Pancreas (tissue), 10 donors: ENCODE results near the gene SNX12. TPM values are rescaled to one million over a fixed set of nuclear protein-coding genes. Genes with fewer than 3 reads are reported as not detected.

Experiments
- ATAC-seq, 4 donors: fragments of 200-7000 bp; cut with Tn5 transposase; one replicate each; pipeline versions ENCODE4 v1.8.0 to v1.9.1; 2020; ENCODE audit warnings: mild to moderate bottlenecking in 4 of 4, moderate library complexity in 4 of 4
- DNase-seq, 6 donors: peaks; one replicate each; pipeline ENCODE4 v3.0.0-alpha.2; 2020
- FAIRE-seq: peaks from 2 replicates; lab custom pipeline; 2012; peaks lifted over from hg19 to GRCh38; lab: Jason Lieb, UNC
- H3K27ac ChIP-seq, 4 donors: fragments of 200-600 bp; sonication (generic); 1 replicate in 3 of 4; 2 replicates in 1 of 4; pipeline versions ENCODE4 v1.5.0 to v1.8.0; 2020
- H3K27me3 ChIP-seq, 4 donors: fragments of 200-600 bp; one replicate each; pipeline ENCODE4 v1.8.0; 2021
- H3K36me3 ChIP-seq, 3 donors: fragments of 200-600 bp; sonication (generic) in 1 of 3; one replicate each; pipeline versions ENCODE4 v1.5.0 to v1.8.0; 2020 to 2021
- H3K4me1 ChIP-seq, 3 donors: fragments of 200-600 bp; one replicate each; pipeline ENCODE4 v1.8.0; 2021
- H3K4me3 ChIP-seq, 4 donors: fragments of 200-600 bp; sonication (generic) in 2 of 4; one replicate each; pipeline versions ENCODE4 v1.5.0 to v1.8.0; 2020 to 2021
- H3K9me3 ChIP-seq, 4 donors: fragments of 200-600 bp; one replicate each; pipeline ENCODE4 v1.8.0; 2021
- CTCF ChIP-seq, 4 donors: fragments of 200-600 bp; sonication (generic) in 3 of 4; IDR thresholded peaks; one replicate each; pipeline versions ENCODE4 v1.5.0 to v1.8.0; 2021; ENCODE audit warnings: antibody characterized with exemption in 4 of 4
- WGBS, 2 donors: extraction: QIAGEN DNeasy Blood & Tissue Kit; methylation state at CpG; one replicate each; pipeline ENCODE4 v1.1.7; 2013; 5-methylcytosine and 5-hydroxymethylcytosine counted together
- intact Hi-C, 3 donors: fragments of 100-400 bp; cut with DNase I; formaldehyde crosslinking; loops; one replicate each; pipeline versions ENCODE4 v1.11.1 to v1.14.2; 2022
- polyA plus RNA-seq, 2 donors: library from polyadenylated mRNA; stranded (reverse); fragments of 200-250 nt; gene quantifications; one replicate each; pipeline ENCODE4 v1.2.3, GENCODE V29; 2013
- total RNA-seq, 6 donors: library from RNA; stranded (reverse); fragmentation: NEBNext Ultra II Directional in 4 of 6; extraction: Animal tissue kit (Norgen Biotek cat#: 25700) in 4 of 6; gene quantifications; one replicate each; pipeline versions ENCODE4 v1.2.1 to v1.2.4, GENCODE V29; 2021 to 2023
- donor health status: healthy with polysubstance abuse.
- donor health status: DM: no; HTN: no; CAD: no; lungs with moderate emphysema.
- donor health status: DM: no; HTN: no; CAD: no.
- donor health status: control.
- donor health status: control.
- donor health status: Bipolar disorder and iron deficiency.
- donor health status: DM: yes; HTN: yes; CAD: no.
- donor health status: DM: no; HTN: no; CAD: no.
- donor health status: DM: no; HTN: no; CAD: no.
- donor health status: DM: yes; HTN: yes; CAD: no.

The SNX12 gene
- total and polyA plus RNA-seq, 8 donors: 9.8 to 31.3 (median 21.5) TPM

- WGBS, 2 donors: 83 to 90% methylated on average over 6 of the region's 6 CpGs
- Histone ChIP-seq H3K4me3 (no peak overlapping the region), H3K27me3 (peaks cover 0 to 7% (median 3%) of the 10 kb centered on the region in 4 donors), H3K4me1 (no peaks in the 10 kb centered on the region), H3K36me3 (no peaks in the 10 kb centered on the region), H3K9me3 (no peaks in the 10 kb centered on the region), H3K27ac (no peak overlapping the region)
- intact Hi-C loops: no loop called here
- no peak for TF ChIP-seq CTCF (IDR thresholded peaks at IDR 0.05)
- DNase-seq (no peak), ATAC-seq (no peak), FAIRE-seq (no peak)
These were observed 40.9 kb upstream of the SNX12 start for GRCh38 chrX:71109051-71109450.

GRCh38 chrX:71107762-71108360 is 39.7 kb upstream of the SNX12 start:
- Histone ChIP-seq H3K27me3 (peaks cover 0 to 7% (median 0%) of the 10 kb centered on the region in 4 donors), H3K4me3 (no peak overlapping the region), H3K27ac (no peak overlapping the region), H3K36me3 (no peaks in the 10 kb centered on the region), H3K9me3 (no peaks in the 10 kb centered on the region), H3K4me1 (no peaks in the 10 kb centered on the region)
- no peak for TF ChIP-seq CTCF (IDR thresholded peaks at IDR 0.05)
- FAIRE-seq: no peak
- ATAC-seq: no peak
- 49 to 57% methylated on average over 9 of the region's 9 CpGs for WGBS, 2 donors
- intact Hi-C loops: no loop called here
- DNase-seq: no peak

- H3K4me3 ChIP-seq: no peak overlapping the region
- intact Hi-C loops: no loop called here
- H3K4me1 ChIP-seq: no peaks in the 10 kb centered on the region
- WGBS, 2 donors: 76 to 79% methylated on average over 4 of the region's 4 CpGs
- no peak for TF ChIP-seq CTCF (IDR thresholded peaks at IDR 0.05)
- H3K27ac ChIP-seq: no peak overlapping the region
- FAIRE-seq: no peak
- ATAC-seq: no peak
- no peak for DNase-seq
- H3K27me3 ChIP-seq: peaks cover 0 to 7% (median 0%) of the 10 kb centered on the region in 4 donors
- no peaks in the 10 kb centered on the region for H3K36me3 ChIP-seq
- no peaks in the 10 kb centered on the region for H3K9me3 ChIP-seq
These were observed 39.1 kb upstream of the SNX12 start for GRCh38 chrX:71107245-71107644.

GRCh38 chrX:71106427-71106826 is 38.3 kb upstream of the SNX12 start, which contains the start of gene CXorf65:
Gene CXorf65 (minus strand): TSS chrX:71106740. CDS start chrX:71106556, 184 bp downstream.
- FAIRE-seq (no peak), DNase-seq (no peak), ATAC-seq (no peak)
- Histone ChIP-seq H3K9me3 (no peaks in the 10 kb centered on the region), H3K4me3 (no peak within 1 kb of the TSS), H3K27ac (no peak within 1 kb of the TSS), H3K36me3 (no peaks in the 10 kb centered on the region), H3K27me3 (peaks cover 0 to 7% (median 2%) of the 10 kb centered on the region in 4 donors), H3K4me1 (no peaks in the 10 kb centered on the region)
- 77 to 92% methylated on average over 1 of the region's 1 CpG for WGBS, 2 donors
- TF ChIP-seq CTCF (IDR thresholded peaks at IDR 0.05): no peak
- intact Hi-C loops: no loop called here

GRCh38 chrX:71105628-71106027 is 37.5 kb upstream of the SNX12 start:
- Histone ChIP-seq H3K36me3 (no peaks in the 10 kb centered on the region), H3K27ac (no peak overlapping the region), H3K4me3 (no peak overlapping the region), H3K9me3 (no peaks in the 10 kb centered on the region), H3K27me3 (peaks cover 0 to 7% (median 2%) of the 10 kb centered on the region in 4 donors), H3K4me1 (no peaks in the 10 kb centered on the region)
- TF ChIP-seq CTCF (IDR thresholded peaks at IDR 0.05): no peak
- DNase-seq (no peak), ATAC-seq (no peak), FAIRE-seq (no peak)
- intact Hi-C loops: no loop called here
- WGBS, 2 donors: 56 to 79% methylated on average over 3 of the region's 3 CpGs
